GM19043 (cell line): ENCODE results near the gene PNMA5.

ENCODE experiments used
- ATAC-seq: cut with Tn5 transposase; IDR thresholded peaks from one replicate; pipeline ENCODE4 v1.9.1; 2021; ENCODE audit warnings: low read depth; ENCODE audit not compliant: unreplicated experiment

PNMA5 gene

DNA sequence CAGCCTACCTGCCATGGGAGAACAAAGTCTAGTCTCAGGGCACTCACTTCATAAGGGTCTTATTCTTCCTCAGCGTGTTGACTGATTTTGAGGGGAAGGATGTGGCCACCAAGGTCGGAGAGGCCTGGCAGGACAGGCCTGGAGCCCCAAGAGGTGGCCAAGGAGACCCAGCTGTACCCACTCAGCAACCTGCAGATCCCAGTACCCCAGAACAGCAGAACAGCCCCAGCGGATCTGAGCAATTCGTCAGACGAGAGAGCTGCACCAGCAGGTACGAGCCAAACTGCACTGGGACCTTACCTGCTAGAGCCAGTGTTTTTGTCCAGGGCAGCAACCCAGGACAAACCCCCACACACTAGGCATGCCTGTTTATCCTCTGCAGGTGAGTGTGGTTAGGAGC lies 34.3 kb downstream of the PNMA5 start:
- no peak for ATAC-seq

DNA sequence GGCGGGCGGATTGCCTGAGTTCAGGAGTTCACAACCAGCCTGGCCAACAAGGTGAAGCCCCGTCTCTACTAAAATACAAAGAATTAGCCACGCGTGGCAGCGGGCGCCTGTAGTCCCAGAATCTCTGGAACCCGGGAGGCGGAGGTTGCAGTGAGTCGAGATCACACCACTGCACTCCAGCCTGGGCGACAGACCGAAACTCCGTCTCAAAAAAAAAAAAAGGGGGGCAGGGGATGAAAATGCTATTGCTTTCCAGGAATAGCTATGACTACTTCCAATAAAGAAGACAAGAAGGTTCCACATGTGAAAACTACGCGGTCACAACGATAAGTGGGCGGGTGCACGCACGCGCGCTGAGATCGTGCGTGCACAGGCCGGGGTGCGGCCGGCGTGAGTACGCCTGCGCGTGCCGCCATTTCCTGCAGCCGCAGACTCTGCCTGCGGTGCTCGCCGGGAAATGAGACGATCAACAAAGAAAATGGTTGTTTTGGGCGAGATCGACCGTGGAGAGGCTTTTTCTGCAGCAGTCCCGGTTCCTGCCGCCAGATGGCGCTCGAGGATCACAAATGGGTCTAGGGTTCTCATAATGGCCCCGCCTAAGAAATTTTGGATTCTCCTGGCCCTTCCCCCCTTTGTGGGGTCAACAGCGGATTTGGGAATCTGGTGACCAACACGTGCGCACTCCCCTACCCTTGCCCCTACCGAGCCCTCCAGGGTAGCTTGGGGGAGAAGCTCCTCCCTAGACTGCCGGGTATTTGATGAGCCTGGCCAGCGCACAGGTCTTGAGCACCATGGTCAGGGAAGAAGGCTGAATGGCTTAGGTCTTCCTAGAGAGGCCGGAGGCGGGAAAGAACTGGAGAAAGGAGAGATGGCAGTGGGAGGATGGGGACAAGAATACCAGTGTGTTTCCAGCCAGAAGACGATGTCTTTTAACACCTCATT lies 35.1 kb downstream of the PNMA5 start:
- peak; percentile 94 for ATAC-seq

GRCh38 chrX:152958047-152958446 lies 35.9 kb downstream of the PNMA5 start:
- no peak for ATAC-seq

GRCh38 chrX:152950786-152951185 lies 43.1 kb downstream of the PNMA5 start:
- ATAC-seq: no peak

GRCh38 chrX:152949114-152949513 lies 44.8 kb downstream of the PNMA5 start:
- ATAC-seq: no peak

DNA sequence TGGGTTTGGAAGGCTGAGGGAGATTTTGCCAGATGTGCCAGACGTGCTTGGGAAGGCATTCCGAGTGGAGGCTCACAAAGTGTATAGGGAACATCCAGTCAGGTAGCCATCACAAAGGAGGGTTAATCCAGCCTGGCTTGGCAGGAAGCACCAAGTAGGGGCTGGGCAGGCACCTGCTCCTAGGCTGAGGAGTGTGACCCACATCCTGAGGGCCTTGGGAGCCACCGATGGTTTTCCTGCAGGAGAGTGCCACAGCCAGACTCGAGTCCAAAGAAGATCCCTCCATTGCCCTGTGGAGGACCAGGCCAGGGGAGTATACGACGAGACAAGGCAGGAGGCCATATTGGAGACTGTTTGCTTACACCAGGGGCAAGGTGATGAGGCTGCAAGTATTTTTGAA lies 47.2 kb downstream of the PNMA5 start:
- no peak for ATAC-seq

DNA sequence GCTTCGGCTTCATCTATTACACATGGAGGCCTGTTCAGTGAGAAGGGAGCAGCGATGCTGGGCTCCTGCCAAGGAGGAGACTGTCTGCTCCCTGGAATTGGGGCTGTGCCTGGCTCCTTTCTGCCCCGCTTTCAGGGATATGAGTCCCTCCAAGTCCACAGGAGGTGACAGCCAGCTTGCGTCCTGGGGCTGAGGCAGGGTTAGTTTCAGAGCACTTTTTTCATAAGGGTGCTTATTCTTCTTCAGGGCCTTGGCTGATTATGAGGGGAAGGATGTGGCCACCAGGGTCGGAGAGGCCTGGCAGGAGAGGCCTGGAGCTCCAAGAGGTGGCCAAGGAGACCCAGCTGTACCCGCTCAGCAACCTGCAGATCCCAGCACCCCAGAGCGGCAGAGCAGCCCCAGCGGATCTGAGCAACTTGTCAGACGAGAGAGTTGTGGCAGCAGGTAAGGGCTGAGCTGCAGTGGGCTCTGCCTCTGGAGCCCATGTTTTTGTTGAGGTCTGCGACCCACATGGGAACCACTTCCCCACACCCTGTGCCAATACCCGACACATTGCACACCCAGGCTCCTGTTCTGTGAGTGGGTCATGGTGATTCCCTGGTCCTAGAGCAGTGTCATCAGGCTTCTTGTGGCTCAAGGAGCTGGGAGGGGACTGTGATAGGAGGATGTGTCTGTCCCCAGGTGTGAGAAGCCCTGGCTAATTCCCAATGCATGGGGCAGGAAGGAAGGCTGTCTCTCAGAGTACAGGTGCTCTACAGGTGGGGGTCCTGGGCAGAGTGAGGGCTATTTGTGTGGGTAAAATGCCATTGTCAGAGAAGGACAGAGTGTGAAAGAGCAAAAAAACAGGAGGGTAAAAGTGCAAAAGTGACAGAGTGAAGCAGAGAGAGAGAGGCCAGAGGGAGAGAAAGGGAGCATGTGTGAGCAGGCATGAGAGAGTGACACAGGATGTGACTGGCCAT lies 48.6 kb downstream of the PNMA5 start:
- no peak for ATAC-seq

- ATAC-seq: no peak
Observed at GRCh38 chrX:152943826-152944225, 50.1 kb downstream of the PNMA5 start.

GRCh38 chrX:152942077-152942442 lies 51.9 kb downstream of the PNMA5 start:
- ATAC-seq: no peak

- ATAC-seq: peak; percentile 90
Observed at GRCh38 chrX:152941328-152942076, 52.4 kb downstream of the PNMA5 start.
